Dedifferentiated amniotic fluid mesenchymal stem cell (primary cell): Measurements from ENCODE around the gene DIAPH2.
"Not testable (repeated sequence)": the region's sequence is repeated elsewhere in the genome, so short reads cannot be mapped to it uniquely, and the experiment has no call there.

Source experiments
- DNase-seq: peaks from one replicate; pipeline ENCODE4 v3.0.0-alpha.2; 2016; ENCODE audit errors: extremely low spot score

The DIAPH2 gene

GRCh38 chrX:96824166-96824565 is 139.5 kb downstream of the DIAPH2 start:
- no peak for DNase-seq

DNA sequence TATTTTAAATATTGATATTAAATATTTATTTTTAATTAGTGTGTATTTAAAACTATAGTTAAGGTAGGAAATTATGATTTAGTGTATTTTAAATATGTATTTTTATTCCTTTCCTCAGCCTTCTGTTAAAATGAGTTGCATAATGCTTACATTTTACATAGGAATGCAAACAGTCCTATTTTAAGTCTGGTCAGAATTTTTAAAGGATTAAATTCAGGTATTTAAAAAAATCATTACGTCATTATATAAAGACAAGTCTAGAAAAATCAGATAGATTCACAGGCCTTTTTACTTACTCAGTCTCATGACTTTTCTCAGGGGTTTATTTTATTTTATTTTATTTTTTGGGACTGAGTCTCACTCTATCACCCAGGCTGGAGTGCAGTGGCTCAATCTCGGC is 148.7 kb downstream of the DIAPH2 start:
- DNase-seq, result no peak

DNA sequence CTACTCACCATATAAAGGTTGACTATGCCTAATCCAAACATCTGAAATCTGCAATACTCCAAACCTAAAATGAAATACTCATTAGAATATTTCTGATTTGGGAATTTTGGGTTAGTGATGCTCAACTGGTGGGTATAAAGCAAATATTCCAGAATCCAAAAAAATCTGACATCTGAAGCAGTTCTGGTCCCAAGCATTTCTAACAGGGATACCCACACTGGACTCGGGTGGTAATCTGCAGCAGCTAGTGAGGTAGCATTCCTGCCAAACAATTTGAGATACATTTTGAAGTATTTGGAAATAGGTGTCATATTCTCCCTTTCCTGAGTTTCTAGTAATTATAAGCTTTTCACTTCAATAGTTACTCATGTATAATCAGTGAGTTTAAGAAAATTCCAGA is 149.5 kb downstream of the DIAPH2 start:
- no peak for DNase-seq

DNA sequence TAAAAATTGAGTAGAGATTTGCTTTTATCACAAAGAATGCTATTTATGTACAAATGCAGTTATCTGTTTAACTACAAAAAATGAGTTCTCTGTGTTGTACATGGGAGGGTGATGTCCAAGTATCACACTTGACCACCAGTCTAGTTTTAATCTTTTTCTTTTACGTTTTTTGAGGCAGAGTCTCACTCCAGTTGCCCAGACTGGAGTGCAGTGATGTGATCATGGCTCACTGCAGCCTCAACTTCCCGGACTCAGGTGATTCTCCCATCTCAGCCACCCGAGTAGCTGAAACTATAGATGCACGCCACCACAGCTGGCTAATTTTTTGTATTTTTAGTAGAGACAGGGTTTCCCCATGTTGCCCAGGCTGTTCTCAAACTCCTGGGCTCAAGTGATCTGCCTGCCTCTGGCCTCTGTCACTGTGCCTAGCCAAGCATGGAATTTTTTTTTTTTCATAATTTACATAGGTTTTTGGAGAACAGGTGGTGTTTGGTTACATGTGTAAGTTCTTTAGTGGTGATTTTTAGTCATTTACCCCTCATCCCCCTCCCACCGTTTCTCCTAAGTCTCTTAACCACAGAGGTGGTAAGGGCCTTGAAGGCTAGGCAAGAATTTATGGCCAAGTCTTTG is 151.1 kb downstream of the DIAPH2 start:
- DNase-seq, result no peak

GRCh38 chrX:96837808-96838207 is 153.2 kb downstream of the DIAPH2 start:
- DNase-seq, result no peak

DNA sequence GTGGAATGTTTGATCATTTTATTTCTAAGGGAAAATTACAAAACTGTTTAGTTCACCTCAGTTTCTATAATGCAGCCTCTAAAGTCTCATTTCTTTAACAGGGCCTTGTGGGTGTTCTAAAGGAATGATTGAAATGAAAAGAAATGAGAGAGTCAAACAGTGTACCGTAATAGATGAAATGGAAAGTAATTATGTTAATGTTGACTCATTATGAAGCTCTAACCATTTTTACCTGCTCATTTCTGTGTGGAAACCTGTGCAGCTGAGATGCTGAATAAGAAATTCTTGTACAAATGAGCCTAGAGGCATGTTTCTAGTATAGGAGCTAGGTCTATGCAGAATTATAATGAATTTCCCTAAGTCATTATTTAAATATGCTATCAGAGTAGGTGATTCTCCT is 153.9 kb downstream of the DIAPH2 start:
- no peak for DNase-seq

DNA sequence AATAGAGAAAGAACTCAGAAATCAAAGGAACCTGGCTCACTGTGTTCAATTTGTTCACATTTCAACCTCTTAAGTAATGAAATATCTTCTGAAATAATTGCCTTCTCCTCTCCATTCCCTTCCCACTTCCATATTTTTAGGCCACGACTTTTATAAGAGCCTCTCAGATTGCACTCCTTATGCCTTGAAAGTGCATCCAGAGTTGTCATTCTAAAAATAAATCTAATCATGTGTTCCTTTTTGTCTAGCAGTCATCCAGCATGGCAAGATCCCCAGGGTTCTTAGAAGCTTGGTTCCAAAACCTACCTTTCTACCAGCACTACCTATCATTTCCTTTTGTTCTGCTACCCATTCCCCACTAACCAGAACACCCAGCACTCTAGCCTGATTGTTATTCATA is 156.7 kb downstream of the DIAPH2 start:
- no peak for DNase-seq

GRCh38 chrX:96841866-96842265 is 157.2 kb downstream of the DIAPH2 start:
- not testable (repeated sequence) for DNase-seq

GRCh38 chrX:96843566-96843965 is 158.9 kb downstream of the DIAPH2 start:
- DNase-seq, result no peak

GRCh38 chrX:96846841-96847240 is 162.2 kb downstream of the DIAPH2 start:
- no peak for DNase-seq

DNA sequence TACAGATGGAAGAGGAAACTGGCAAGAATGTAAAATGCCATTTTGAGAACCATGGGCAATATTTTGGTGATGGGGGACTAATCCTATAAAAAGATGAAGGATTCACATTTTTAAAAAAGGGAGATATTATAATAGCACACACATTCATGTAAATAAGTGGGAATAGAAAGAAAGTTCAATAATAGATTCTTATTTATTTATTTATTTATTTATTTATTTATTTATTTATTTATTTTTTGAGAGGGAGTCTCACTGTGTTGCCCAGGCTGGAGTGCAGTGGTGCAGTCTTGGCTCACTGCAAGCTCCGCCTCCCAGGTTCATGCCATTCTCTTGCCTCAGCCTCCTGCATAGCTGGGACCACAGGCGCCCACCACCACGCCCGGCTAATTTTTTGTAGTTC is 174.8 kb downstream of the DIAPH2 start:
- not testable (repeated sequence) for DNase-seq

GRCh38 chrX:96861218-96861617 is 176.6 kb downstream of the DIAPH2 start:
- DNase-seq, result no peak

DNA sequence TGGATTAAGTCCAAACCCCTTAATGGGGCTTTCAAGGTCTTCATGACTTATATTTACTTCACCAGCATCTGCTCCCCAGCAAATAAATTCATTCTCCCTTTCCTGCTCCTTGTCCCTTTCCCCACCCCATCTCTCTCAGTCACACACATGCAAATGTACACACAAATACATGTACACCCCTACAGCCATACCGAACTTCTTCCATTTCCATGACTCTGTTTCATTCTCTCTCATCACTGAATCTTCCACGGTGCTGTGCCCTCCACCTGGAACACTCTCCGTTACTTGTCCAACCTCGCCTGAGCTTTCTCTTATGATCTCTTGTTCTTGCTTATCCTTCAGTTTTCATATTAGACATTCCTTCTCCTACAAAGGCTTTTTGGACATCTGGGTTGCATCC is 177.0 kb downstream of the DIAPH2 start:
- no peak for DNase-seq

- DNase-seq, result no peak
Observed at GRCh38 chrX:96883608-96884007, 199.0 kb downstream of the DIAPH2 start, which contains the start of gene RPA4. Gene RPA4 (plus strand): TSS chrX:96883908. CDS start chrX:96884311, 403 bp downstream.

DNA sequence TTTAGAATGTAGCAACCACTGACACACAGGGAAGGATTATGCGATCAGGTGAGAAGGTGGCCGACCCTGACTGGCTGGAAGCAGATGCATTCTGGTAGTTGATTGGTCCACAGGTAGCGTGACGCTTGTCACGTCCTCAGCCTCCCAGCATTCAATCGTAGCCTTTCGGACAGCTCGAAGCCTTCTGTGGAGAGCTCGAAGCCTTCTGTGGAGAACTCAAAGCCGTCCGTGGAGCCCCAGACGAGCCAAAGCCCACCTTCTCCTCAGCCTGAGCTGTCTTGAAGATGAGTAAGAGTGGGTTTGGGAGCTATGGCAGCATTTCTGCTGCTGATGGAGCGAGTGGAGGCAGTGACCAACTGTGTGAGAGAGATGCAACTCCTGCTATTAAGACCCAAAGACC is 199.4 kb downstream of the DIAPH2 start:
- no peak for DNase-seq

GRCh38 chrX:96889726-96890125 is 205.1 kb downstream of the DIAPH2 start:
- DNase-seq, result no peak

DNA sequence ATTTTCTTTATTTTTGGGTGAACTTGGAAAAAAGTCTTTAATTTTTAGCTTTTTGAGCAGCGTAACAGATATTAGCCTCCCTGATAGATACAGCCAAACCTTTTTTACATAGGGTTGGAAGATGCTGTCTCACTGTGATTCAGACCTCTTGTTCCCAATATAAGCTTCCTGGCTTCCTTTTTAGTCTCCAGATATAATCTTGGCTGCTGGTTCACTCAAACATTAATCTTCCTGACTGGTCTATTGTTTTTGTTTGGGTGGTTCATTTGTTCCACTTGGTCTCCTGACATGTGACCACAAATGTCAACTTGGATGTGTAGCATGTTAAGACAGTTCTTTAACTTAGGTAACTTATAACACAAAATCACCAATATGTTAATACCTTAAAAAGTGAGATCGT is 222.1 kb downstream of the DIAPH2 start:
- no peak for DNase-seq

DNA sequence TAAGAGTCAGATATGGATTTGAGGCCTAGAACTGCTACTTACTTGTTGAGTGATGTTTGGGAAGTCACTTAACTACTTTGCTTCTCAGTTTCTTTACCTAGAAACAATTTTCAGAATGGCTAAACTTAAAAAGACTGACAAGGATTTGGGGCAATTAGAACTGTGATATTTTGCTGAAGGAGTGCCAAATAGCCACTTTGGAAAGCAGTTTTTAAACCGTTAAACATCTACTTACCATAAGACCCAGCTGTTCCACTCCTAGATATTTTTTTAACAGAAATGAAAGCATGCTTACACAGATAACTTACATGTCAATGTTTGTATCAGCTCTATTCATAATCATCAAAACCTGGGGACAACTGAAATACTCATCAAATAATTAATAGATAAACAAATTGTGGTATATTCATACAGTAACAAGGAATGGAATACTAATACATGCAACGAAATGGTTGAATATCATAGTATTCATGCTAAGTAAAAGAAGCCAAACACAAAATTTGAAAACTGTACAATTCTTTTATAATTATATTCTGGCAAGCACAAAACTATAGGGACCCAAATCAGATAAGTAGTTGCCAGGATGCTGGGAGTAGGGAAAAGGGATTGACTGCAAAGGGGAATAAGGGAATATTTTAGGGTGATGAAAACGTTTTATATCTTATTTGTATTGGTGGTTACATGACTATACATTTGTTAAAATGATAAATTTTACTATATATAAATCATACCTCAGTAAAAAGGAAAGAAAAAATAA is 223.1 kb downstream of the DIAPH2 start:
- DNase-seq, result no peak

DNA sequence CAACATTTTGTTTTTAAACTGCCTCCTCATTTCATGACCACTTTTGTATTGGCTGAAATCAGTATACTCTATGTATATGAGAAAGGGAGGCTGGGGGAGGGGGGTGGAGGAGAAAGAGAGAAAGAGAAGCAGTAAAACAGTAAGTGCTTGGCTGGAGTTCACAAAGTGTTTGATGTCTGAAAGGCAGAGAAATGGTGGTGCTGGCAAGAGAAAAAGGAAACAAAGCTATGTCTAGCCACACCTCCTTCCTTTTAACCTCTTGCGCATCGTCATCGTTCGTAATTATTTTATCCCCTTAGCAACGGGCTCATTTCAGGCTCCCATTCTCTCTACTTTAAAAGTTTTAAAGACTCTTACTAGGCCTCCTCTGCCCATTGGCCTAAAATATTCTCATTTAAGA is 224.6 kb downstream of the DIAPH2 start:
- DNase-seq, result no peak

GRCh38 chrX:96918864-96919263 is 234.2 kb downstream of the DIAPH2 start:
- no peak for DNase-seq

DNA sequence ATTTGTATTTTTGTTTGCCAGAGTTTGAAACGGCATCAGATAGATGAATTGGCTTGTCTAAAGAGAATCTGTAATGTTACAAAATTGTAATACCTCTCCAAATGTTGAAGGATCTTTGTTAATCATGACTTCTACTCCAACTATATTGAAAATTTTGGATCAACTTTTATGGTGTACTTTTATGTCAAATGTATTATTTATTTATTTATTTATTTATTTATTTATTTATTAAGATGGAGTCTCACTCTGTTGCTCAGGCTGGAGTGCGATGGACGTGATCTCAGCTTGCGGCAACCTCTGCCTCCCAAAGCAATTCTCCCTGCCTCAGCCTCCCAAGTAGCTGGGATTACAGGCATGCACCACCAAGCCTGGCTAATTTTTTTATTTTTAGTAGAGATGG is 235.0 kb downstream of the DIAPH2 start:
- no peak for DNase-seq

DNA sequence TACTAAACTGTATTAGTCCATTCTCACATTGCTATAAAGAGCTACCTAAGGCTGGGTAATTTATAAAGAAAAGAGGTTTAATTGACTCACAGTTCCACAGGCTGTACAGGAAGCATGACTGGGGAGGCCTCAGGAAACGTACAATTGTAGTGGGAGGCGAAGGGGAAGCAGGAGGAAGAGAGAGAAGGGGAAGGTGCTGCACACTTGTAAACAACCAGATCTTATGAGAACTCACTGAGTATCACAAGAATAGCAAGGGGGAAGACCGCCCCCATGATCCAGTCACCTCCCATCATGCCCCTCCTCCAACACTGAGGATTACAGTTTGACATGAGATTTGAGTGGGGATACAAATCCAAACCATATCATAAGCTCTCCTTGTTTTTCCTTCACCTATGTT is 239.9 kb downstream of the DIAPH2 start:
- no peak for DNase-seq

GRCh38 chrX:96929036-96929435 is 244.4 kb downstream of the DIAPH2 start:
- no peak for DNase-seq

DNA sequence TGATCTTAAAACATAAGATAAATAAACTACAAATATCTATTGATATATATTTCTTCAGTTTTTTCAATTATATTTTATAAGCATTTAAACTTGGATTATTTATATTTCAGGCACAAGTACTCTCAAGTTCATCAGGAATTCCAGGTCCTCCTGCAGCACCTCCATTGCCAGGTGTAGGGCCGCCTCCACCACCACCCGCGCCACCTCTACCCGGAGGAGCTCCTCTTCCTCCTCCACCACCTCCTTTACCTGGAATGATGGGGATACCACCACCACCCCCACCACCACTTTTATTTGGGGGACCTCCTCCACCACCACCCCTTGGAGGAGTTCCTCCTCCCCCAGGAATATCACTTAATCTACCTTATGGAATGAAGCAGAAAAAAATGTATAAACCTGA is 273.1 kb downstream of the DIAPH2 start:
- no peak for DNase-seq
